GM23338 (cell line): ENCODE results near the gene ADGRG6.

Source experiments
- CREB1 ChIP-seq: fragments of 250-450 bp; sonication (Bioruptor Pico); IDR thresholded peaks from 2 replicates; pipeline ENCODE4 v1.5.0; 2020; ENCODE audit warnings: low read depth, mild to moderate bottlenecking, moderate library complexity
- EZH2 ChIP-seq: fragments of 200-600 bp; sonication (generic); IDR thresholded peaks from one replicate; pipeline ENCODE4 v1.8.0; 2017; ENCODE audit warnings: antibody characterized with exemption, mild to moderate bottlenecking, low read depth; ENCODE audit not compliant: unreplicated experiment
- EZH2phosphoT487 ChIP-seq: fragments of 200-600 bp; sonication (generic); IDR thresholded peaks from one replicate; pipeline ENCODE4 v1.8.1; 2018; ENCODE audit warnings: antibody characterized with exemption; ENCODE audit not compliant: unreplicated experiment
- JUNB ChIP-seq: IDR thresholded peaks from one replicate; pipeline ENCODE4 v1.6.1; 2016; ENCODE audit warnings: antibody characterized with exemption; ENCODE audit not compliant: unreplicated experiment
- NANOG ChIP-seq: IDR thresholded peaks from 2 replicates; pipeline ENCODE4 v1.6.1; 2016; ENCODE audit warnings: antibody characterized with exemption, borderline replicate concordance
- POLR2AphosphoS5 ChIP-seq: IDR thresholded peaks from 2 replicates; pipeline ENCODE4 v1.6.1; 2016; ENCODE audit warnings: antibody characterized with exemption, low read depth
- STAT1 ChIP-seq: IDR thresholded peaks from one replicate; pipeline ENCODE4 v1.6.1; 2016; ENCODE audit warnings: antibody characterized with exemption; ENCODE audit not compliant: unreplicated experiment
- ZNF114 ChIP-seq: fragments of 250-450 bp; sonication (Bioruptor Pico); IDR thresholded peaks from 2 replicates; pipeline ENCODE4 v1.5.0; 2020; ENCODE audit warnings: mild to moderate bottlenecking, moderate library complexity
- ZNF331 ChIP-seq: fragments of 250-450 bp; sonication (Bioruptor Pico); IDR thresholded peaks from 2 replicates; pipeline ENCODE4 v1.5.0; 2020; ENCODE audit warnings: low read depth, mild to moderate bottlenecking, moderate library complexity
- TF ChIP-seq, protein P1 (sequence below), 2 experiments: fragments of 200-600 bp in 1 of 2; sonication (generic) in 1 of 2; conservative IDR thresholded peaks; 2 replicates each; pipeline versions ENCODE4 v1.5.1 to v1.6.1; 2016 to 2017; ENCODE audit warnings: antibody characterized with exemption in 2 of 2, low read depth in 2 of 2, mild to moderate bottlenecking in 2 of 2, moderate library complexity in 1 of 2
- TF ChIP-seq, protein P2 (sequence below): IDR thresholded peaks from 2 replicates; pipeline ENCODE4 v1.6.1; 2016; ENCODE audit warnings: antibody characterized with exemption
- TF ChIP-seq, protein P3 (sequence below): IDR thresholded peaks from one replicate; pipeline ENCODE4 v1.6.1; 2018; ENCODE audit warnings: antibody characterized with exemption; ENCODE audit not compliant: unreplicated experiment

DNA sequence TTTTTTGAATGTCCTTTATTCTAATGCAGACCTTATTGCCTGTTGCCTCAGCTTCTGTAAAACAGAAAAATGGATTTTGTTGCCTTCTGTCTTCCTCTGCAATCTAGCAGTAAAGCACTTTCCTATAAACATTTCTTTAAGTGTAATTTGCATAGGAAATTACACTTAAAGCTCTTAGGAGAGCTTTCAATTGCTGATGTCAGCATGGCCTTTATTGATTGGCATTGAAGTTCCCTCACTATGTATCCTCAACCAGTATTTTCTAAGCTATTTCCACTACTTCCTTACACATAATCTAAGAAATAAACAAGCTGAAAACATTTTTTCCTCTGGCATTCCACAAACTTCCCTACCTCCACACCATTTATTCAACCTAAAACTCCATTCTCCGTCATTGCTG is 22.3 kb downstream of the ADGRG6 start:
- TF ChIP-seq POLR2AphosphoS5, result no peak
- TF ChIP-seq, protein P1, sequence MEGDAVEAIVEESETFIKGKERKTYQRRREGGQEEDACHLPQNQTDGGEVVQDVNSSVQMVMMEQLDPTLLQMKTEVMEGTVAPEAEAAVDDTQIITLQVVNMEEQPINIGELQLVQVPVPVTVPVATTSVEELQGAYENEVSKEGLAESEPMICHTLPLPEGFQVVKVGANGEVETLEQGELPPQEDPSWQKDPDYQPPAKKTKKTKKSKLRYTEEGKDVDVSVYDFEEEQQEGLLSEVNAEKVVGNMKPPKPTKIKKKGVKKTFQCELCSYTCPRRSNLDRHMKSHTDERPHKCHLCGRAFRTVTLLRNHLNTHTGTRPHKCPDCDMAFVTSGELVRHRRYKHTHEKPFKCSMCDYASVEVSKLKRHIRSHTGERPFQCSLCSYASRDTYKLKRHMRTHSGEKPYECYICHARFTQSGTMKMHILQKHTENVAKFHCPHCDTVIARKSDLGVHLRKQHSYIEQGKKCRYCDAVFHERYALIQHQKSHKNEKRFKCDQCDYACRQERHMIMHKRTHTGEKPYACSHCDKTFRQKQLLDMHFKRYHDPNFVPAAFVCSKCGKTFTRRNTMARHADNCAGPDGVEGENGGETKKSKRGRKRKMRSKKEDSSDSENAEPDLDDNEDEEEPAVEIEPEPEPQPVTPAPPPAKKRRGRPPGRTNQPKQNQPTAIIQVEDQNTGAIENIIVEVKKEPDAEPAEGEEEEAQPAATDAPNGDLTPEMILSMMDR (conservative IDR thresholded peaks at IDR 0.05; ENCODE audit: low read depth in 2 of 2), result no peak
- TF ChIP-seq, protein P2, sequence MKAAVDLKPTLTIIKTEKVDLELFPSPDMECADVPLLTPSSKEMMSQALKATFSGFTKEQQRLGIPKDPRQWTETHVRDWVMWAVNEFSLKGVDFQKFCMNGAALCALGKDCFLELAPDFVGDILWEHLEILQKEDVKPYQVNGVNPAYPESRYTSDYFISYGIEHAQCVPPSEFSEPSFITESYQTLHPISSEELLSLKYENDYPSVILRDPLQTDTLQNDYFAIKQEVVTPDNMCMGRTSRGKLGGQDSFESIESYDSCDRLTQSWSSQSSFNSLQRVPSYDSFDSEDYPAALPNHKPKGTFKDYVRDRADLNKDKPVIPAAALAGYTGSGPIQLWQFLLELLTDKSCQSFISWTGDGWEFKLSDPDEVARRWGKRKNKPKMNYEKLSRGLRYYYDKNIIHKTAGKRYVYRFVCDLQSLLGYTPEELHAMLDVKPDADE, result no peak
- TF ChIP-seq JUNB, result no peak
- TF ChIP-seq, protein P3, sequence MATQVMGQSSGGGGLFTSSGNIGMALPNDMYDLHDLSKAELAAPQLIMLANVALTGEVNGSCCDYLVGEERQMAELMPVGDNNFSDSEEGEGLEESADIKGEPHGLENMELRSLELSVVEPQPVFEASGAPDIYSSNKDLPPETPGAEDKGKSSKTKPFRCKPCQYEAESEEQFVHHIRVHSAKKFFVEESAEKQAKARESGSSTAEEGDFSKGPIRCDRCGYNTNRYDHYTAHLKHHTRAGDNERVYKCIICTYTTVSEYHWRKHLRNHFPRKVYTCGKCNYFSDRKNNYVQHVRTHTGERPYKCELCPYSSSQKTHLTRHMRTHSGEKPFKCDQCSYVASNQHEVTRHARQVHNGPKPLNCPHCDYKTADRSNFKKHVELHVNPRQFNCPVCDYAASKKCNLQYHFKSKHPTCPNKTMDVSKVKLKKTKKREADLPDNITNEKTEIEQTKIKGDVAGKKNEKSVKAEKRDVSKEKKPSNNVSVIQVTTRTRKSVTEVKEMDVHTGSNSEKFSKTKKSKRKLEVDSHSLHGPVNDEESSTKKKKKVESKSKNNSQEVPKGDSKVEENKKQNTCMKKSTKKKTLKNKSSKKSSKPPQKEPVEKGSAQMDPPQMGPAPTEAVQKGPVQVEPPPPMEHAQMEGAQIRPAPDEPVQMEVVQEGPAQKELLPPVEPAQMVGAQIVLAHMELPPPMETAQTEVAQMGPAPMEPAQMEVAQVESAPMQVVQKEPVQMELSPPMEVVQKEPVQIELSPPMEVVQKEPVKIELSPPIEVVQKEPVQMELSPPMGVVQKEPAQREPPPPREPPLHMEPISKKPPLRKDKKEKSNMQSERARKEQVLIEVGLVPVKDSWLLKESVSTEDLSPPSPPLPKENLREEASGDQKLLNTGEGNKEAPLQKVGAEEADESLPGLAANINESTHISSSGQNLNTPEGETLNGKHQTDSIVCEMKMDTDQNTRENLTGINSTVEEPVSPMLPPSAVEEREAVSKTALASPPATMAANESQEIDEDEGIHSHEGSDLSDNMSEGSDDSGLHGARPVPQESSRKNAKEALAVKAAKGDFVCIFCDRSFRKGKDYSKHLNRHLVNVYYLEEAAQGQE, result no peak
- no peak for TF ChIP-seq STAT1
- no peak for TF ChIP-seq EZH2
- TF ChIP-seq CREB1 (CRISPR knock-in tag), result no peak
- TF ChIP-seq EZH2phosphoT487, result no peak
- TF ChIP-seq ZNF114 (CRISPR knock-in tag), result no peak
- peak; percentile 20; the same call in 1 of the 2 replicates for TF ChIP-seq NANOG
- no peak for TF ChIP-seq ZNF331 (CRISPR knock-in tag)
